ENCODE data around the gene MTX3.

The MTX3 gene

GRCh38 chr5:79990598-79991507 is at the start of gene MTX3:
Gene MTX3 (minus strand): TSS chr5:79991262. CDS start chr5:79991238, 24 bp downstream.
- DNase-seq (ENCODE audit: low read depth in 2 of 2) = peak; percentile 61 to 62

- no peak for DNase-seq (ENCODE audit: low read depth in 2 of 2)
Measured at GRCh38 chr5:80039650-80040049, 48.6 kb upstream of the MTX3 start.

DNA sequence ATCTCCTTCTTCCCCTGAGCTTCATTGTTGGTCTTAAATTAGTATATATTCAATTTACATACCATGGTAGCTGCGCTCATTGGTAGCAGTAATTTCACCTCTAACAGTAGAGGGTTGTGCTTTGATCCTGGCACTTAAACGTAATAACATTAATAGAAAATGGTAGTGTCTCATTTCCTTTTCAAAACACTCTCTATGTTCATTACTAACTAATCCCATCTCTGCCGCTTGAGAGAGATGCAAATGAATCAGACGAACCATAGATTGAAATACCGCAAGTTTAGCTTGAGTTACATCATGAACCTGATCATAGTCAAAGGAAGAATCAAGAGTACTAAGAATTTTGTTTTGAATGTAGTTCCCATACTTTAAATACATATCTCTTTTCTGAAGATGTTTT is 46.3 kb upstream of the MTX3 start:
- DNase-seq (ENCODE audit: low read depth in 2 of 2) = no peak

DNA sequence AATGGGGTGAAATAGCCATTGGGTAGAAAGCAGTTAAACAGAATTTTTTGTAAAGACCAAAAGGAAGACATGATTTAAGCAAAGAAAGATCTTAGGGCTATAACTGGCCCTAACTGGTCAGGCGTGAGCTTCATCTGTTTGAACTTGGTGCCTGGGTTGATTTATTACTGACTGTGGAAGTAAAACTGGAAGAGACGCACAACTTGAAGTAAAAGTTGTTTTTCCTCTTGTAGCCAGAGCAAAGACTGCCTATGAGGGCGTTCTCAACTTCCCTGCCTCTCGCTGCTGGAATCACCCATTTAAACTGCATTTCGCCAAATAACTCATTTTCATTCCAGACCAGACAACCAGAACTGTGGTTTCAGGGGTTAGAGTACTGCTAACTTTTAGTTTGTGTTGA is 45.6 kb upstream of the MTX3 start:
- DNase-seq (ENCODE audit: low read depth in 2 of 2) = no peak

- no peak for DNase-seq (ENCODE audit: low read depth in 2 of 2)
Measured at GRCh38 chr5:80035839-80036238, 44.8 kb upstream of the MTX3 start.

DNA sequence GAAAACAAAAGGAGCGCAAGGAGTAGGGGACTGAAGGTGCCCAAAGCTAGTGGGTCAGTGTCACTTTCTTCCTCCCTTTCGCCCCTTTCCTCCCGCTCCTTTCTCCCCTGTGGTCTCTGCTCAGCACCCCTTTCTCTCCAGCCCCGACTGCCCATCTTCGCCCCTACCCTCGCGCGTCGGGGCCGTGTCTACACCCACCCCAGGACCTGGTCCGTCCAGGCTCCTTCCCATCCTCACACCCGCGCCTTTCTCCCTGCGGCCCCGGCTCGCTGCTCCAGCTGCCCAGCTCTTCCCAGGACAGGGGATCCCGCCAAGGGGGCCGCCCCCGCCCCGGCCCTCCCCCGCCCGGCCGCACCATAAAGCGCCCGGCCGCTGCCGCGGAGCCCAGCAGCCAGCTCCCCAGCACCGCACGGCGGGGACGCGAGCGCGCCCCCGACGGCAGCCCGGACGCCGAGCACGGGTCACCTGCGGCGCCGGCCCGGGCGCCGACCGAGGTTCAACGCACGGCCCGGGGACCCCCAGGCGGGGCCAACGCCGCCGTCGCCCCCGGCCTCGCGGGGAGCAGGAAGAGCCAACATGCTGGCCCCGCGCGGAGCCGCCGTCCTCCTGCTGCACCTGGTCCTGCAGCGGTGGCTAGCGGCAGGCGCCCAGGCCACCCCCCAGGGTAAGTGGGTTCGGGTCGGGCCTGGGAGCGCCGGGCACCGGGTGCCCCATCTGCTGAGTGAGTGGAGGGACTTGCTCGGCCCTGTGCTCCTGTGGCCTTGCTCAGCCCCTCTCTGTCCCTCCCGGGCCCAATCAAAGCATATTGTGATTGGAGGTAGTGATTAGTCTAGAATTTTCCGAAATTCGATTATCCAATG is 44.1 kb upstream of the MTX3 start, which contains the start of gene THBS4:
TSS of gene THBS4 (plus strand) at position 387 of the 860 bp plus-strand sequence. CDS start at position 577, 190 bp downstream.
- no peak for DNase-seq (ENCODE audit: low read depth in 2 of 2)

DNA sequence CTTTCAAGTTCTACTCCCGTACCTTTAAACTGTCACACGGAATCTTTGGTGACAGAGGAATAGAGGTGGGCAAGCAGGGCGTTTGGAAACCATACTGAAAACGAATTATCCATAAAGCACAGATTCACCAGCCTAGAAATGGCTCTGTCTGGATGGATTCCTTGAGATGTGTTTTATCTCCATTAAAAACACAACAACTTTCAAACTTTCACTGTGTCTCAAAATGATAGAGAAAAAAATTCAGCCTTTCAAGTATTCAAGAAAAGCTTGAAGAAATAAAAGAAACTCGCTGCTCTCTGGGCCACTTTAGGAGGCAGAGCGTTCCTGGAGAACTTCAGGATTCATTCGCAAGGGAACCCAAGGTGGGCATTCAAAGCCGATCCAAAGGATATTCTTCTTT is 43.5 kb upstream of the MTX3 start:
- DNase-seq (ENCODE audit: low read depth in 2 of 2) = no peak

DNA sequence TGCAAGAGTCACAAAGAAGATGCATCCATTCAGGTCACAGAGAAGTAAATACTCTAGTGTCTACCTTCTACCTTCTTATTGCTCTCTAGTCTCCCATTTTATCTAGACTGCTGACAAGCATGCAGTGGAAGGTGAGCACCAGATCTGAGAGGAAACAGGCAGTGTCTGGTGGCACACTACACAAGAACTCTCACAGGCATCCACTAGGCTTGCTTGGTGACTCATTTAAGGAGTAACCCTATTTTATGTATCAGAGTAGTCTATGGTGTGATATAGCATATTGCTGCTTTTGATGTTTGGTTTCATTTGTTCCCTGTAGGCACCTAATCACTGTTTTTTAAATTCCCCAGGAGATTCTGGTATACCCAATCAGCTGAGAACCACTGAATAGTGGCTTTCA is 42.5 kb upstream of the MTX3 start:
- DNase-seq (ENCODE audit: low read depth in 2 of 2) = no peak

- DNase-seq (ENCODE audit: low read depth in 2 of 2) = no peak
Measured at GRCh38 chr5:80031109-80031508, 40.0 kb upstream of the MTX3 start.

- DNase-seq (ENCODE audit: low read depth in 2 of 2) = no peak
Measured at GRCh38 chr5:80026841-80027240, 35.8 kb upstream of the MTX3 start.

DNA sequence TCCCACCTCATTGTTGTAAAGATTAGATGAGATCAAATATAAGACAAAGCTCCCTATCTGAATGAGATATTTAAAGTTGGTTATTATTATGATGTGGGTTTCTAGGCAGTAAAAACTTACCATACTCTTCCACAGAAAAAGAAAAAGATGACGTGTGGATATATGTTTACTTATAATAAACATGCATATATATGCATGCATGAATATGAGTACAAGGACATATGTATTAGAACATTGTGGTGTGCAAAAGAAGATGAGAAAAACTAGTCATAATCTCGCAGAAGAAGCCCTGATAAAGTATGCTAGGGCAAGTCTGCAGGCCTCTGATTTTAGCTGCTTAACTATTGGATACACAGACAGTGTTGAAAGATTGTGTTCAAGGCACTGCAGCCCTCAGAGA is 34.0 kb upstream of the MTX3 start:
- no peak for DNase-seq (ENCODE audit: low read depth in 2 of 2)

DNA sequence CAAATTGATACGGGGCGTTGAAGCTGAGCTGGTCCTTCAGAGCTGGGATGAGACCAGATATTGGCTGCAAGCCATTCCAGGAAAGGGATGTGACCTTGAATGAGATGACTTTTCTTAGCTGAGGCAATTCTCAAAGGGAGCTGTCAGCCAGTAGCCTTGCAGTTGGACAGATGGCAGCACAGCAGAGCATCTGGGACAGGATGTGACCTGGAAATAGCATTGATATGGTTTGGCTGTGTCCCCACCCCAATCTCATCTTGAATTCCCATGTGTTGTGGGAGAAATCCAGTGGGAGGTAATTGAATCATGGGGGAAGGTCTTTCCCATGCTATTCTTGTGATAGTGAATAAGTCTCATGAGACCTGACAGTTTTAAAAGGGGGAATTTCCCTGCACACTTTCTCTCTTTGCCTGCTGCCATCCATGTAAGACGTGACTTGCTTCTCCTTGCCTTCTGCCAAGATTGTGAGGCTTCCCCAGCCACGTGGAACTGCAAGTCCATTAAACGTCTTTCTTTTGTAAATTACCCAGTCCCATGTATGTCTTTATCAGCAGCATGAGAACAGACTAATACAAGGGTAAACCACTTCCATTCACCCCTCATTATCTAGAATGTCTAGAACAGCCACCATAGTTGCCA is 19.8 kb upstream of the MTX3 start:
- DNase-seq (ENCODE audit: low read depth in 2 of 2) = no peak

GRCh38 chr5:80008995-80009765 is 18.1 kb upstream of the MTX3 start:
- no peak for DNase-seq (ENCODE audit: low read depth in 2 of 2)

DNA sequence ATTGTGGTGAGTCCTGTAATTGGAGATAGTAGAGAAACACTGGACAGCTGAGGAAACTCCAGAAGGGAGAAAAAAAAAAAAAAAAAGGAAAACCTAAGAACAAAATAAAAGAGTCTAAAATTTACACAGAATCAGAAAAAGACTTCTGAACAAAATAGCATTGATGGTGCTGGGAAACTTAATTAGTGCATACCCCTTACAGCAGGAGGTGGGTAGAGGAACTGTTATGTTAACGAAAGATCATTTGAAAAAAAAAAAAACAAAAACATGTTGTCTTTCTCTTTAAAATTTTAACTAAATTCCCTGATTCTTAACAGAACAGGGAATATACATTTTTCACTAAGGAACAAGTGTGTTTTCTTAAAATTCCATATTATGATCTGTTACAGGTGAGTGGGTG is 11.6 kb upstream of the MTX3 start:
- no peak for DNase-seq (ENCODE audit: low read depth in 2 of 2)

DNA sequence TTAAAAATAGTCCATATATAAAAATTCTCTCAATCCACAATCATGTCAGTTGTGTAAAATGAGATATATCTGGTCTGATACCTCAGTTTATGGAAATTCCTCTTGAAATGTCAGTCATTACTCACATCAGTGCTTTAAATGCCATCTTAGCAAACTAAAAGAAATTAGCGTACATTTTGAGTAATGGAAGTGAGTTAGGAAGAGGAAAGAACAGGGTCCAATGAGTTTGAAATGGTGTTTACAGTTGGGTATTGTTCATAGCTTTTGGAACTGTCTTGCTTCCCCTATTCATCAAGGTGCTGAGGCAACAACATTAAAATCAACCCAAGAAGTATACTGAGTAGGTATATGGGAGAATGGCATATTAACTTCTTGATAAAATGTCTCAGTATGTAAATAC is 8.7 kb upstream of the MTX3 start:
- DNase-seq (ENCODE audit: low read depth in 2 of 2) = no peak

DNA sequence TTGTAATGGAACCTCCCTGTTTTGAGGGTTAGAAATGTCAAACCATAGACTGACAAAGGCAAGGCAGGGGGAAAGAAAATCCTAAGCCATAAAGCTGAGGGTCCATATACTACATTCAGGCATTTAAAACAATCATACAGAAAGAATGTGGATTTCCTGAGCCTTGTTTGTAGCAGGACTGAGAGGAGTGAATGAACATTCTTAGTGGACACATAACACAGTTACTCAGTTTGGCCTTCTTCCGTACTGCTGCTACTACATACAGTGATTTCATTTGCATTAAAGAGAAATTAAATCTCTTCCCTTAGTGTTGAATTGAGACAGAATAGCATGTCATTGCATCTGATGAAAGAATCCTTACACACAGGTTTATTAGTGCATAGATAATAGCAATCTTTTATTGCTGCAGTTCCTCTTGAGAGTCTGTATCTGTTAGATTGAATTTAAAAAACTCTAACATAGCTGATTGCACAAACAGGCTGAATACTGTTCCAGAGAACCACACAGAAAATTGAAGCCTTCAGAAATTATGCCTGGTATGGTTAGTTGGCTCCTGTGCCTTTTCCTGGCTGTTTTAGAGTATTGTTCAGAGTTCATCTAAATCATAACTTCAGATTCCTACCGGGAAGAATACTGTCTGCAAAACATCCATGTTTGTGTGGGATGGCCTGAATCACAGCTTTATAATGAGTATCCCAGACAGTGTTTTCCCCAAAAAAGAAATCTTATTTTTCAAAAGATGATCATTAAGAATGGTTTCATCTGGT is 2.0 kb upstream of the MTX3 start:
- no peak for DNase-seq (ENCODE audit: low read depth in 2 of 2)

DNA sequence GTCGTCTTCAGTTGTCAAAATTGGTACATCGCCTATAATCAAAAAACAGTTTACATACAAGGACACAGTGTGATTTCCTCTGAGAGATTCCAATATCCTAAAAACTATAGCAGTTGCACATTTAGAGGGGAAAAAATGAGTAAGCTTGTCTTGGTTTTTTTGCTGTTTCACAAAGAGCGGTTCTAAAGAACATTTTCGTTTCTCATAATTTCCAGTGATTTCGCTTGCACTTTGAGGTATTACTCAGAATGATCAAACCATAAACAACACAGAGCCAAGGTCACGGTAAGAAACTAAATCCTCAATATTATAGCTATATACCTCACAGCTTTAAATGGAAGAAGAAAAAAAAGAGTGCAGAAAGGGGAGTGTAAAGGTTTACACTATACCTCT is 861 bp downstream of the MTX3 start:
- no peak for DNase-seq (ENCODE audit: low read depth in 2 of 2)

- DNase-seq (ENCODE audit: low read depth in 2 of 2) = no peak
Measured at GRCh38 chr5:79986260-79986659, 4.8 kb downstream of the MTX3 start.

DNA sequence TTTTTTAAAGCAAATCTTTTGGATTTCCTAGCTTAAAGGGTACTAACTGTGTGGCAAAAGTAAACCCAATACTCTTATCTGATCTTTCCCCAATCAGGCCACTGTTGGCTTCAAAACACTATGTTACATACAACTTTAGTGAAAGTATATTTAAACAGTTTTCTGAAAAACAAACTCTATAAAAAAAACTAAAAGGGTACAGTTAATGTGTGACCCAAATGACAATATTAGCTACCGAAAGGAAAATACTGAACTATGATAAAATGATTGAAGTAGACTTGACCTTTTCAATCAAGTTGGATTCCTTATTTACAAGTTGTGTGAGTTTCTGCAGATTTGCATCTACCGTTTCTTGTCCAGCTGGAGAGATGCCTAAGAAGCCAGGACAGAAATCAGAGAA is 5.8 kb downstream of the MTX3 start:
- DNase-seq (ENCODE audit: low read depth in 2 of 2) = no peak

DNA sequence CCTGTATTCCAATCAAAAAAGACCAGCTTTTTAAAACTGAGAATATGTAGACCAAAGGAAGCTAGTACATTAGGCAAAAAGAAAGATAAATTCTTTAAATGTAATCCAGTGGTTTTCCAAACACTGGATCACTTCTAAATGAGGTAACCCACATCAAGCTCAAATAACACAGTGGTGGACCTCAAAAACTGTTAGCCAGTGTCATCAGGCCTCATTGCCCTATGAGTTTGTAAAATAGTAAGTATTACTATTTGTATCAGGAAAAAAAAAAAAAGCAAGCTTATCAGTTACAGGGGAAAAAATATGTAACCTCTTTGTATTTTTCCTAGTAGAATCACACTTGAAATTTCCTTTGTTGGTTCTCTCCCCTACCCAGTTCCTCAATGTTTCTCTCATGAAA is 6.7 kb downstream of the MTX3 start:
- no peak for DNase-seq (ENCODE audit: low read depth in 2 of 2)

DNA sequence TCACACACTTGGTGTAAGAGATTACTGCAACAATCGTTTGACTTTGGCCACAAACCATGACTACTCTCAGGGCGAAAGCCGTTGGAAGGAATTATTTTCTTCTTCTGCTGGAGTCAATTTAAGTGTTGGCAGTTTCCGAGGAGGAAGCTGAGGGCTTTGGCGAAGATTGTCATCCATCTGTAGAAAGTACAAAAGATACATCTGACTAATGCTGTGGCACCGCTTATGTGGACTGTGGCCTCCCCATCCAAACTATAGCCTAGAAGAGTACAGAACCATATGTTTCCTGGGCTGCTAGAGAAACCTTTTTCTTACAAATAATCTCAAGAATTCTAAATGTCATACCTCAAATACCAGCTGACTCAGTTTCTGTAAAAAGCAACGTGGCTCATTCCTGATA is 7.4 kb downstream of the MTX3 start:
- DNase-seq (ENCODE audit: low read depth in 2 of 2) = no peak
